Fibroblast of mammary gland (primary cell): ENCODE data around the gene RSPO3.

Source experiments
- DNase-seq: peaks from one replicate; pipeline ENCODE4 v3.0.0-alpha.2; 2010; ENCODE audit warnings: low read depth
- H3K4me3 ChIP-seq: 2 replicates; pipeline ENCODE4 v1.5.1; 2011; ENCODE audit warnings: low read depth, mild to moderate bottlenecking, low read length, moderate library complexity; ENCODE audit not compliant: control insufficient read depth
- TF ChIP-seq, protein P1 (sequence below): conservative IDR thresholded peaks from 2 replicates; pipeline ENCODE4 v1.5.1; 2011; ENCODE audit warnings: low read depth, low read length, inconsistent platforms; ENCODE audit not compliant: control insufficient read depth, insufficient read depth

RSPO3 gene

DNA sequence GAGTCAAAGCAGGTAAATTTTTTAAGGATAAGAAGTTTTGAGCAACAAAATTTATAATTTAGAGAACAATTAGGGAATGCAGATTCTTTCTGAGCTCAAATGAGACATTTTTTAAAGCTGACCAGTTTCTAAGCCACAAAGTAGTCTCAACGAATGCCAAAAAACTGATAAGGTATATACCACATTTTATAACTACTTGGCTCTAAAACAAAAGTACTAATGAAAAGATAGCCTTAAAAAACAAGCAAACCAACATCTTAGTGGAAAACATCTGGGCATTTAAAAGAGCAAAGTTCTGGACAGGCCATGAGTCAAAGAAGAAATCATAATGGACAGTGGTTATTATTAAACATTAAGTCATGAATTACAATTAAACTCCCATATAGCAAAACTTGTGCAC, 125.0 kb downstream of the RSPO3 start:
- TF ChIP-seq, protein P1, sequence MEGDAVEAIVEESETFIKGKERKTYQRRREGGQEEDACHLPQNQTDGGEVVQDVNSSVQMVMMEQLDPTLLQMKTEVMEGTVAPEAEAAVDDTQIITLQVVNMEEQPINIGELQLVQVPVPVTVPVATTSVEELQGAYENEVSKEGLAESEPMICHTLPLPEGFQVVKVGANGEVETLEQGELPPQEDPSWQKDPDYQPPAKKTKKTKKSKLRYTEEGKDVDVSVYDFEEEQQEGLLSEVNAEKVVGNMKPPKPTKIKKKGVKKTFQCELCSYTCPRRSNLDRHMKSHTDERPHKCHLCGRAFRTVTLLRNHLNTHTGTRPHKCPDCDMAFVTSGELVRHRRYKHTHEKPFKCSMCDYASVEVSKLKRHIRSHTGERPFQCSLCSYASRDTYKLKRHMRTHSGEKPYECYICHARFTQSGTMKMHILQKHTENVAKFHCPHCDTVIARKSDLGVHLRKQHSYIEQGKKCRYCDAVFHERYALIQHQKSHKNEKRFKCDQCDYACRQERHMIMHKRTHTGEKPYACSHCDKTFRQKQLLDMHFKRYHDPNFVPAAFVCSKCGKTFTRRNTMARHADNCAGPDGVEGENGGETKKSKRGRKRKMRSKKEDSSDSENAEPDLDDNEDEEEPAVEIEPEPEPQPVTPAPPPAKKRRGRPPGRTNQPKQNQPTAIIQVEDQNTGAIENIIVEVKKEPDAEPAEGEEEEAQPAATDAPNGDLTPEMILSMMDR: no peak

More for the DNA sequence above, 125.0 kb downstream of the RSPO3 start:
- H3K4me3 ChIP-seq: no peak overlapping the region
- peak; percentile 6 for DNase-seq
